ENCODE data around the gene TMEM217.

TMEM217 gene

GRCh38 chr6:37239950-37240713, 17.8 kb downstream of the TMEM217 start:
- H3K36me3 ChIP-seq (ENCODE audit: control insufficient read depth, insufficient read depth, low read length): no peaks in the 10 kb centered on the region
- H3K4me1 ChIP-seq (ENCODE audit: control insufficient read depth, insufficient read depth, low read length): peaks cover 25% of the 10 kb centered on the region
- no peaks in the 10 kb centered on the region for H3K27me3 ChIP-seq (ENCODE audit: control insufficient read depth, insufficient read depth, low read length)
- H3K9ac ChIP-seq (ENCODE audit: low read length): no peak overlapping the region
- H3K9me3 ChIP-seq (ENCODE audit: control insufficient read depth, low read length): no peaks in the 10 kb centered on the region
- H3K4me3 ChIP-seq (ENCODE audit: low read length): no peak overlapping the region

- Histone ChIP-seq H3K27me3 (ENCODE audit: control insufficient read depth, insufficient read depth, low read length) (no peaks in the 10 kb centered on the region), H3K9me3 (ENCODE audit: control insufficient read depth, low read length) (no peaks in the 10 kb centered on the region), H3K4me1 (ENCODE audit: control insufficient read depth, insufficient read depth, low read length) (peaks cover 23% of the 10 kb centered on the region), H3K36me3 (ENCODE audit: control insufficient read depth, insufficient read depth, low read length) (no peaks in the 10 kb centered on the region), H3K4me3 (ENCODE audit: low read length) (no peak overlapping the region), H3K9ac (ENCODE audit: low read length) (no peak overlapping the region)
These were observed 18.4 kb downstream of the TMEM217 start for GRCh38 chr6:37239526-37239925.

- peaks cover 19% of the 10 kb centered on the region for H3K4me1 ChIP-seq (ENCODE audit: control insufficient read depth, insufficient read depth, low read length)
These were observed 19.6 kb downstream of the TMEM217 start for GRCh38 chr6:37238381-37238780.

GRCh38 chr6:37237789-37238188, 20.2 kb downstream of the TMEM217 start:
- Histone ChIP-seq H3K27me3 (ENCODE audit: control insufficient read depth, insufficient read depth, low read length) (no peaks in the 10 kb centered on the region), H3K9me3 (ENCODE audit: control insufficient read depth, low read length) (no peaks in the 10 kb centered on the region), H3K36me3 (ENCODE audit: control insufficient read depth, insufficient read depth, low read length) (no peaks in the 10 kb centered on the region), H3K9ac (ENCODE audit: low read length) (no peak overlapping the region), H3K4me3 (ENCODE audit: low read length) (no peak overlapping the region), H3K4me1 (ENCODE audit: control insufficient read depth, insufficient read depth, low read length) (peaks cover 19% of the 10 kb centered on the region)

More at GRCh38 chr6:37238381-37238780, 19.6 kb downstream of the TMEM217 start:
- Histone ChIP-seq H3K27me3 (ENCODE audit: control insufficient read depth, insufficient read depth, low read length) (no peaks in the 10 kb centered on the region), H3K9me3 (ENCODE audit: control insufficient read depth, low read length) (no peaks in the 10 kb centered on the region), H3K36me3 (ENCODE audit: control insufficient read depth, insufficient read depth, low read length) (no peaks in the 10 kb centered on the region), H3K4me3 (ENCODE audit: low read length) (no peak overlapping the region), H3K9ac (ENCODE audit: low read length) (no peak overlapping the region)

- Histone ChIP-seq H3K27me3 (ENCODE audit: control insufficient read depth, insufficient read depth, low read length) (no peaks in the 10 kb centered on the region), H3K9ac (ENCODE audit: low read length) (no peak overlapping the region), H3K9me3 (ENCODE audit: control insufficient read depth, low read length) (no peaks in the 10 kb centered on the region), H3K36me3 (ENCODE audit: control insufficient read depth, insufficient read depth, low read length) (no peaks in the 10 kb centered on the region), H3K4me3 (ENCODE audit: low read length) (no peak overlapping the region), H3K4me1 (ENCODE audit: control insufficient read depth, insufficient read depth, low read length) (peaks cover 15% of the 10 kb centered on the region)
These were observed 21.0 kb downstream of the TMEM217 start for GRCh38 chr6:37236921-37237320.

- no peak overlapping the region for H3K9ac ChIP-seq (ENCODE audit: low read length)
- H3K27me3 ChIP-seq (ENCODE audit: control insufficient read depth, insufficient read depth, low read length): no peaks in the 10 kb centered on the region
These were observed 24.4 kb downstream of the TMEM217 start for GRCh38 chr6:37233541-37233940.

GRCh38 chr6:37232430-37233017, 25.4 kb downstream of the TMEM217 start:
- Histone ChIP-seq H3K36me3 (ENCODE audit: control insufficient read depth, insufficient read depth, low read length) (no peaks in the 10 kb centered on the region), H3K4me1 (ENCODE audit: control insufficient read depth, insufficient read depth, low read length) (peaks cover 5% of the 10 kb centered on the region), H3K9me3 (ENCODE audit: control insufficient read depth, low read length) (no peaks in the 10 kb centered on the region), H3K27me3 (ENCODE audit: control insufficient read depth, insufficient read depth, low read length) (no peaks in the 10 kb centered on the region), H3K9ac (ENCODE audit: low read length) (no peak overlapping the region), H3K4me3 (ENCODE audit: low read length) (no peak overlapping the region)

More at GRCh38 chr6:37233541-37233940, 24.4 kb downstream of the TMEM217 start:
- Histone ChIP-seq H3K4me1 (ENCODE audit: control insufficient read depth, insufficient read depth, low read length) (peaks cover 5% of the 10 kb centered on the region), H3K9me3 (ENCODE audit: control insufficient read depth, low read length) (no peaks in the 10 kb centered on the region), H3K36me3 (ENCODE audit: control insufficient read depth, insufficient read depth, low read length) (no peaks in the 10 kb centered on the region), H3K4me3 (ENCODE audit: low read length) (no peak overlapping the region)

- Histone ChIP-seq H3K4me3 (ENCODE audit: low read length) (no peak overlapping the region), H3K27me3 (ENCODE audit: control insufficient read depth, insufficient read depth, low read length) (no peaks in the 10 kb centered on the region), H3K4me1 (ENCODE audit: control insufficient read depth, insufficient read depth, low read length) (peaks cover 5% of the 10 kb centered on the region), H3K9ac (ENCODE audit: low read length) (no peak overlapping the region), H3K9me3 (ENCODE audit: control insufficient read depth, low read length) (no peaks in the 10 kb centered on the region), H3K36me3 (ENCODE audit: control insufficient read depth, insufficient read depth, low read length) (no peaks in the 10 kb centered on the region)
These were observed 27.8 kb downstream of the TMEM217 start for GRCh38 chr6:37230104-37230503.

- Histone ChIP-seq H3K9ac (ENCODE audit: low read length) (no peak overlapping the region), H3K9me3 (ENCODE audit: control insufficient read depth, low read length) (no peaks in the 10 kb centered on the region), H3K4me1 (ENCODE audit: control insufficient read depth, insufficient read depth, low read length) (peaks cover 6% of the 10 kb centered on the region), H3K36me3 (ENCODE audit: control insufficient read depth, insufficient read depth, low read length) (no peaks in the 10 kb centered on the region), H3K27me3 (ENCODE audit: control insufficient read depth, insufficient read depth, low read length) (no peaks in the 10 kb centered on the region), H3K4me3 (ENCODE audit: low read length) (no peak overlapping the region)
These were observed 32.4 kb downstream of the TMEM217 start for GRCh38 chr6:37225350-37226169.

- no peaks in the 10 kb centered on the region for H3K36me3 ChIP-seq (ENCODE audit: control insufficient read depth, insufficient read depth, low read length)
- H3K4me3 ChIP-seq (ENCODE audit: low read length): no peak overlapping the region
- H3K4me1 ChIP-seq (ENCODE audit: control insufficient read depth, insufficient read depth, low read length): peaks cover 6% of the 10 kb centered on the region
- H3K27me3 ChIP-seq (ENCODE audit: control insufficient read depth, insufficient read depth, low read length): no peaks in the 10 kb centered on the region
- H3K9ac ChIP-seq (ENCODE audit: low read length): no peak overlapping the region
- no peaks in the 10 kb centered on the region for H3K9me3 ChIP-seq (ENCODE audit: control insufficient read depth, low read length)
These were observed 35.0 kb downstream of the TMEM217 start for GRCh38 chr6:37222992-37223391.

GRCh38 chr6:37222125-37222967, 35.6 kb downstream of the TMEM217 start:
- no peaks in the 10 kb centered on the region for H3K36me3 ChIP-seq (ENCODE audit: control insufficient read depth, insufficient read depth, low read length)
- peak overlapping the region; percentile 27 for H3K4me3 ChIP-seq (ENCODE audit: low read length)
- no peaks in the 10 kb centered on the region for H3K27me3 ChIP-seq (ENCODE audit: control insufficient read depth, insufficient read depth, low read length)
- no peak overlapping the region for H3K9ac ChIP-seq (ENCODE audit: low read length)
- no peaks in the 10 kb centered on the region for H3K9me3 ChIP-seq (ENCODE audit: control insufficient read depth, low read length)
- H3K4me1 ChIP-seq (ENCODE audit: control insufficient read depth, insufficient read depth, low read length): peaks cover 6% of the 10 kb centered on the region

Measured in mucosa of stomach (tissue), 1 donor.